ENCODE results near the gene DGKE. TPM values are rescaled to one million over a fixed set of nuclear protein-coding genes. Genes with fewer than 3 reads are reported as not detected.

The DGKE gene
- total and polyA plus RNA-seq, 2 of the 13 experiments (the other 11 are each of a cell fraction or from before 2014, with no cell fraction given), result 3.2 to 5.3 TPM

DNA sequence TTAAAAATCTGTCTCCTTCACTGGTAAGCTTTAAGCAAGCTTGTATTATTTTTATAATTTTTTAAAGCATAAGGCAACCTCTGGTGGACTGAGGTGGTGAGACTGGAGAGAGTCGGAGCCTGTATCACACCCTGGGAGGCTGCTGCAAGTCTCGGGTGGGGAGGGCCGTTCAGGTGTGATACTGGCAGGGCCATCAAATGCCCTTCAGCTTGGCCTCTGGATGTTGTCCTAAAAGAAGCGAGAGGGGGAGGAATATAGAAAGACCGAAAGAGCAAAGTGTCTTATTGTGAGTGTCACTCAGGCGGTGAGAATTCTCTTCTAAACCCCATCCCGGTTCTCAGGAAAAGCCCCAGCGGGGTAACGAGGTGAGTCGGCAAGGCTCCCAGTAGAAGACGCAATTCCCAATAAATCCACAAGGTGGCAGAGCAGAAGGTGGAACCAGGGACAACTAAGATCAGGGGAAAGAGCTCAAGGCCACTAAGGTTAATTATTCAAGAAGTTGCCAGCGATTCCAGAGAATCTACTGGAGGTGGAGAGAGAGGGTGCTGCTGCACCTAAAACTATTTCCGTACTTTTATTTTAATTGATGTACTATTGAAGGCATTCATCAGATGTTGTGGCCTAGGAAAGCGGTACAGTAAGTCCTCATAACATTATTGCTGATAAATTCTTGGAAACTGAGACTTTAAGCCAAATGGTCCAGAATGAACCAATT, 14.4 kb upstream of the DGKE start (continued):
- TF ChIP-seq FOXP4 (CRISPR knock-in tag; IDR thresholded peaks at IDR 0.05) (peak; percentile 43; the same call in 1 of the 2 replicates), MTF2 (CRISPR knock-in tag; IDR thresholded peaks at IDR 0.05; ENCODE audit: borderline replicate concordance) (0 out of 2 replicates have a peak, but pooled peaks have one; percentile 50), ELF4 (CRISPR knock-in tag; IDR thresholded peaks at IDR 0.05; ENCODE audit: borderline replicate concordance) (peak; percentile 65; the same call in 1 of the 2 replicates), ZNF496 (CRISPR knock-in tag; IDR thresholded peaks at IDR 0.05; ENCODE audit: insufficient replicate concordance) (no peak), PITX1 (CRISPR knock-in tag; IDR thresholded peaks at IDR 0.05) (peak; percentile 76; the same call in 1 of the 2 replicates), ARID4A (CRISPR knock-in tag; IDR thresholded peaks at IDR 0.05; ENCODE audit: borderline replicate concordance) (peak; percentile 33; the same call in 1 of the 2 replicates), ZNF788 (CRISPR knock-in tag; IDR thresholded peaks at IDR 0.05; ENCODE audit: borderline replicate concordance) (no peak), SMAD3 (CRISPR knock-in tag; IDR thresholded peaks at IDR 0.05) (peak; percentile 83), CEBPG (CRISPR knock-in tag; IDR thresholded peaks at IDR 0.05) (peak; percentile 24; the same call in 1 of the 2 replicates), FOXP1 (IDR thresholded peaks at IDR 0.05) (no peak), FOXP1 (CRISPR knock-in tag; IDR thresholded peaks at IDR 0.05) (0 out of 2 replicates have a peak, but pooled peaks have one; percentile 36), RBFOX2 (IDR thresholded peaks at IDR 0.05; ENCODE audit: low read depth, low read length) (no peak), ZSCAN9 (CRISPR knock-in tag; IDR thresholded peaks at IDR 0.05; ENCODE audit: borderline replicate concordance) (peak; percentile 68; the same call in 1 of the 2 replicates)
- TF ChIP-seq, protein P1, sequence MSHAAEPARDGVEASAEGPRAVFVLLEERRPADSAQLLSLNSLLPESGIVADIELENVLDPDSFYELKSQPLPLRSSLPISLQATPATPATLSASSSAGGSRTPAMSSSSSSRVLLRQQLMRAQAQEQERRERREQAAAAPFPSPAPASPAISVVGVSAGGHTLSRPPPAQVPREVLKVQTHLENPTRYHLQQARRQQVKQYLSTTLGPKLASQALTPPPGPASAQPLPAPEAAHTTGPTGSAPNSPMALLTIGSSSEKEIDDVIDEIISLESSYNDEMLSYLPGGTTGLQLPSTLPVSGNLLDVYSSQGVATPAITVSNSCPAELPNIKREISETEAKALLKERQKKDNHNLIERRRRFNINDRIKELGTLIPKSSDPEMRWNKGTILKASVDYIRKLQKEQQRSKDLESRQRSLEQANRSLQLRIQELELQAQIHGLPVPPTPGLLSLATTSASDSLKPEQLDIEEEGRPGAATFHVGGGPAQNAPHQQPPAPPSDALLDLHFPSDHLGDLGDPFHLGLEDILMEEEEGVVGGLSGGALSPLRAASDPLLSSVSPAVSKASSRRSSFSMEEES (CRISPR knock-in tag; IDR thresholded peaks at IDR 0.05), result peak; percentile 63; the same call in 1 of the 2 replicates
- TF ChIP-seq, protein P2, sequence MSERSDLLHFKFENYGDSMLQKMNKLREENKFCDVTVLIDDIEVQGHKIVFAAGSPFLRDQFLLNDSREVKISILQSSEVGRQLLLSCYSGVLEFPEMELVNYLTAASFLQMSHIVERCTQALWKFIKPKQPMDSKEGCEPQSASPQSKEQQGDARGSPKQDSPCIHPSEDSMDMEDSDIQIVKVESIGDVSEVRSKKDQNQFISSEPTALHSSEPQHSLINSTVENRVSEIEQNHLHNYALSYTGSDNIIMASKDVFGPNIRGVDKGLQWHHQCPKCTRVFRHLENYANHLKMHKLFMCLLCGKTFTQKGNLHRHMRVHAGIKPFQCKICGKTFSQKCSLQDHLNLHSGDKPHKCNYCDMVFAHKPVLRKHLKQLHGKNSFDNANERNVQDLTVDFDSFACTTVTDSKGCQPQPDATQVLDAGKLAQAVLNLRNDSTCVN (CRISPR knock-in tag; IDR thresholded peaks at IDR 0.05; ENCODE audit: borderline replicate concordance), result peak; percentile 68; the same call in 1 of the 2 replicates
- TF ChIP-seq, protein P3, sequence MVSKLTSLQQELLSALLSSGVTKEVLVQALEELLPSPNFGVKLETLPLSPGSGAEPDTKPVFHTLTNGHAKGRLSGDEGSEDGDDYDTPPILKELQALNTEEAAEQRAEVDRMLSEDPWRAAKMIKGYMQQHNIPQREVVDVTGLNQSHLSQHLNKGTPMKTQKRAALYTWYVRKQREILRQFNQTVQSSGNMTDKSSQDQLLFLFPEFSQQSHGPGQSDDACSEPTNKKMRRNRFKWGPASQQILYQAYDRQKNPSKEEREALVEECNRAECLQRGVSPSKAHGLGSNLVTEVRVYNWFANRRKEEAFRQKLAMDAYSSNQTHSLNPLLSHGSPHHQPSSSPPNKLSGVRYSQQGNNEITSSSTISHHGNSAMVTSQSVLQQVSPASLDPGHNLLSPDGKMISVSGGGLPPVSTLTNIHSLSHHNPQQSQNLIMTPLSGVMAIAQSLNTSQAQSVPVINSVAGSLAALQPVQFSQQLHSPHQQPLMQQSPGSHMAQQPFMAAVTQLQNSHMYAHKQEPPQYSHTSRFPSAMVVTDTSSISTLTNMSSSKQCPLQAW (CRISPR knock-in tag; IDR thresholded peaks at IDR 0.05), result peak; percentile 91
- TF ChIP-seq, protein P4, sequence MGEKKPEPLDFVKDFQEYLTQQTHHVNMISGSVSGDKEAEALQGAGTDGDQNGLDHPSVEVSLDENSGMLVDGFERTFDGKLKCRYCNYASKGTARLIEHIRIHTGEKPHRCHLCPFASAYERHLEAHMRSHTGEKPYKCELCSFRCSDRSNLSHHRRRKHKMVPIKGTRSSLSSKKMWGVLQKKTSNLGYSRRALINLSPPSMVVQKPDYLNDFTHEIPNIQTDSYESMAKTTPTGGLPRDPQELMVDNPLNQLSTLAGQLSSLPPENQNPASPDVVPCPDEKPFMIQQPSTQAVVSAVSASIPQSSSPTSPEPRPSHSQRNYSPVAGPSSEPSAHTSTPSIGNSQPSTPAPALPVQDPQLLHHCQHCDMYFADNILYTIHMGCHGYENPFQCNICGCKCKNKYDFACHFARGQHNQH (CRISPR knock-in tag; IDR thresholded peaks at IDR 0.05), result peak; percentile 43; the same call in 1 of the 2 replicates

Measured in HepG2 (cell line).